Left cardiac atrium (tissue), 4 donors: ENCODE data around the gene GPR107. TPM values are rescaled to one million over a fixed set of nuclear protein-coding genes. Genes with fewer than 3 reads are reported as not detected.

Experiments
- ATAC-seq, 2 donors: fragments of 200-7000 bp; cut with Tn5 transposase; one replicate each; pipeline ENCODE4 v1.9.1; 2020; ENCODE audit warnings: mild to moderate bottlenecking in 2 of 2, moderate library complexity in 2 of 2
- DNase-seq: peaks from one replicate; pipeline ENCODE4 v3.0.0-alpha.2; 2020
- intact Hi-C, 2 donors: fragments of 100-400 bp; cut with DNase I; formaldehyde crosslinking; loops; one replicate each; pipeline versions ENCODE4 v1.14.1 to v1.15.1; 2022 to 2023
- total RNA-seq, 2 donors: library from RNA; stranded (reverse); fragmentation: NEBNext Ultra II Directional; extraction: Animal tissue kit (Norgen Biotek cat#: 25700); gene quantifications; one replicate each; pipeline ENCODE4 v1.2.1, GENCODE V29; 2021
- donor health status: DM: no; HTN: yes; CAD: no.
- donor health status: DM: no; HTN: yes; CAD: no; lungs with severe emphysema.
- donor health status: DM: yes; HTN: yes; CAD: no.
- donor health status: Dilated cardiomyopathy.

GPR107 gene
- total RNA-seq, 2 donors from 2014 or later = 23.6 to 27.6 TPM

DNA sequence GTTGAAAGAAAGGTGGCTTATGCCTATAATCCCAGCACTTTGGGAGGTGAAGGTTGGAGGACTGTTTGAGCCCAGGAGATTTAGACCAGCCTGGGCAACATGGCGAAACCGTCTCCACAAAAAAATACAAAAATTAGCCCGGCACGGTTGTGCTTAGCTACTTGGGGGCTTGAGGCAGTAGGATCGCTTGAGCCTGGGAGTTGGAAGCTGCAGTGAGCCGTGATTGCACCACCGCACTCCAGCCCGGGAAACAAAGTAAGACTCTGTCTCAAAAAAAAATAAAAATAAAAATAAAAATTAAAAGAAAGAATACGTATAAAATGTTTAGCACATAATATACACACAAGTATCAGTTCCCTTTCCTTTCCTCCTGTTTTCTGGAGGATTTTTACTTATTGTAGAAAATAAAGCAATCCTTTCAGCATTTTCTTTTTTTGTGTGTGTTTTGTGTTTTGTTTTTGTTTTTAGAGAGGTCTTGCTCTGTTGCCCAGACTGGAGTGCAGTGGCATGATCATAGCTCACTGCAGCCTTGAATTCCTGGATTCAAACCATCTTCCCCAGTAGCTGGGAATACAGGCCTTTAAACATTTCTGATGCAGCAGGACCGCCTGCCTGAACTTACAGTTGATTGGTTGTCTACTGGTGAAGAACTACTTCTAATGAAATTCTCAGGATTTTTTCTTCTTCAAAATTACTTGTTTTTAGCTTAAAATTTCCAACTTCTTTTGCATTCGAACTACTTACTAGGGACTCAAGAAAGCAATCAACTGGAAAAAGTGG, 4.1 kb upstream of the GPR107 start:
- intact Hi-C loops = loop anchor here in 1 of 2 donors (10.0 kb wide), 1 partner anchor 165 kb away; no protein-coding TSS in a partner anchor
- DNase-seq = no peak
- no peak for ATAC-seq

DNA sequence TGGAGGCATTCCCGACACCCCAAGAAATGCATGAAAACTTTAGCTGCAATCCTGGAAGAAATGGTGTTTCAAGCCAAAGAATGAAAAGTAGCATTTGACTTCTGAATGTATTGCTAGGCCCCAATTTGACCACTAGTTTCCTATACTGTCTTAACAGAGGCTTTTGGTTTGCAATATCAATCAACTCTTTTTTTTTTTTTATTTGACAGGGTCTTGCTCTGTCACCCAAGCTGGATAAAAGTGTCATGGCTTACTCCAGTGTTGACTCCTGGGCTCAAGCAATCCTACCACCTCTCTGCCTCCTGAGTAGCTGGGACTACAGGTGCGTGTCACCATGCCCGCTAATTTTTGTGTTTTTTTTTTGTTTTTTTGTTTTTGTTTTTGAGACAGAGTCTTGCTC, 3.2 kb upstream of the GPR107 start:
- intact Hi-C loops = loop anchor here in 1 of 2 donors (10.0 kb wide), 1 partner anchor 166 kb away; no protein-coding TSS in a partner anchor
- DNase-seq (no peak), ATAC-seq (no peak)

DNA sequence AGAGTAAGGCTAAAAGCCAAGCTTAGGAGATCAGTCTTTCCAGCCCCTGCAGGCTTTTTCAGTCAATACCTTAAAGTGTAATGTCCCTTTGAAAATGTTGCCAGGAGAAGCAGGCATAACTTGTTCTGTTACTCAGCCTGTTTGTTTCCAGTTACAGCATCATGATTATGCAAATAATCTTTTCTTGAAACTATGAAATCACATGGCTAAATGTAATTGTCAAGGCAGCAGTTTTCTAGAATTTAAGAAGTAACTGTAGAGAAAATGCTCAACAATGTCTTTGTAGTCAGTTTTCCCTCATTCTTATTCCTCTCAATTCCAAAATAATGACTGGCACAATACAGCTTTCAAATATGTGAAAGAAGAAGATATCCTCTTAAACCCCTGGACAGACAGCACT, 1.9 kb upstream of the GPR107 start:
- DNase-seq (no peak), ATAC-seq (no peak)
- intact Hi-C loops = loop anchor here in 1 of 2 donors (10.0 kb wide), 1 partner anchor 167 kb away; no protein-coding TSS in a partner anchor

DNA sequence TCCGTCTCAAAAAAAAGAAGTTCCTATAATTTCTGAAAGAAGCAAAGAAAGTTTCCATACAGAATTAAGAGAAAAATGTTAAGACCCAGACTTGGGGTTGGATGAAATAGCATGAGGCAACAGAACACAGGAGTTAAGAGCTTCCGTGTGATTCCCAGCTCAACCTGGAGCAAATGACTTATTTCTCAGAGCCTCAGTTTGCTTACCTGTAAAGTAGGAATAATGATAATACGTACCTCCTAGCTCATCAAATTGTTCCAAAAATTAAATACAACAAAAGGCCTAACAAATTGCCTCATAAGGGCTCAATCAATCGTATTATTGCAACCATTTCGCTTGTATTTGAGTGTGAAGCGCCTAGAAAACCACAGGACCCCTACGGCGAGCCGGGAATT, 600 bp upstream of the GPR107 start:
- no peak for DNase-seq
- intact Hi-C loops = loop anchor here in 1 of 2 donors (10.0 kb wide), 1 partner anchor 168 kb away; no protein-coding TSS in a partner anchor
- no peak for ATAC-seq

GRCh38 chr9:130054325-130054786, 650 bp downstream of the GPR107 start:
- intact Hi-C loops = loop anchor here in 1 of 2 donors (10.0 kb wide), 1 partner anchor 170 kb away; no protein-coding TSS in a partner anchor
- no peak for DNase-seq
- peak in 1 of 2 donors; percentile 8 for ATAC-seq

DNA sequence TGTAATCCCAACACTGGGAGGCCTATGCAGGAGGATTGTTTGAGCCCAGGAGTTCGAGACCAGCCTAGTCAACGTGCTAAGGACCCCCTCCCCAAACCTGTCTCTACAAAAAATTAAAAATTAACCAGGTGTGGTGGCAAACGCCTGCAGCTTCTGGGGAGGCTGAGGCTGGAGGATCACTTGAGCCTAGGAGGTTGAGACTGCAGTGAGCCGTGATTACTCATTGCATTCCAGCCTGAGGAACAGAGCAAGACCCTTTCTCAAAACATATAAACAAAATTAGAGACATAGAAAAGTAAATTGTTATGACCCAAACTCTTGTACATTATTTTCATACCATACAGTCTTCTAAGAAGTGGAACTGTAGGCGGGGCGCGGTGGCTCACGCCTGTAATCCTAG, 1.1 kb downstream of the GPR107 start:
- no peak for ATAC-seq
- intact Hi-C loops = loop anchor here in 1 of 2 donors (10.0 kb wide), 1 partner anchor 170 kb away; no protein-coding TSS in a partner anchor
- no peak for DNase-seq

- DNase-seq (no peak), ATAC-seq (no peak)
- intact Hi-C loops = loop anchor here in 1 of 2 donors (10.0 kb wide), 1 partner anchor 173 kb away; no protein-coding TSS in a partner anchor
Observed at GRCh38 chr9:130058154-130058553, 4.4 kb downstream of the GPR107 start.

DNA sequence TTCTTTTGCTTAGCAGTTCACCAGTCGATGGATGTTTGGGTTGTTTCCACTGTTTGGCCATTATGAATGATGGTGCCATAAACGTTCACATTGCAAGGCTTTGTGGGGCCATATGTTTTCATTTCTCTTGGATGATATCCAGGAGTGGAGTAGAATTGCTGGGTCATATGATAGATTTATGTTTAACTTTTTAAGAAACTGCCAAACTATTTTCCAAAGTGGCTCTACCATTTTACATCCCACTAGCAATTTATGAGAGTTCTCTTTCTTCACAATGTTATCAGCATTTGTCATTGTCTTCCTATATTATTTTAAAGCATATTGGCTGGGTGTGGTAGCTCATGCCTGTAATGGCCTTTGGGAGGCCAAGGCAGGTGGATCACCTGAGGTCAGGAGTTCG, 5.2 kb downstream of the GPR107 start:
- DNase-seq (no peak), ATAC-seq (no peak)
- intact Hi-C loops = loop anchor here in 1 of 2 donors (10.0 kb wide), 1 partner anchor 174 kb away; no protein-coding TSS in a partner anchor

GRCh38 chr9:130060296-130060695, 6.6 kb downstream of the GPR107 start:
- intact Hi-C loops = no loop called here
- no peak for DNase-seq
- ATAC-seq = no peak

DNA sequence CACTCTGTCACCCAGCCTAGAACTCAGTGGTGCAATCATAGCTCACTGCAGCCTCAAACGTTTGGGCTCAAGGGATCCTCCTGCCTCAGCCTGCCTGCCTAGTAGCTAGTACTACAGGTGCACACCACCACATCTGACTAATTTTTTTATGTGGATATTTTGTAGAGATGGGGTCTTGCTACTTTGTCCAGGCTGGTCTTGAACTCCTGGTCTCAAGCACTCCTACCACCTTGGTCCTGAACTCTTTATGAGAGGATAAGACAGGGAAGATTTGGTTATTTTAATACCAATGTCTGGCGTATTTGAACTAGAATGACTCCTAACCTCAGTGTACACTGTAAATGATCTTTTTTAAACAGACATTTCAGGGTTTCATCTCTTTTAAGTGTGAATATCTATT, 9.0 kb downstream of the GPR107 start:
- intact Hi-C loops = no loop called here
- DNase-seq (no peak), ATAC-seq (no peak)

DNA sequence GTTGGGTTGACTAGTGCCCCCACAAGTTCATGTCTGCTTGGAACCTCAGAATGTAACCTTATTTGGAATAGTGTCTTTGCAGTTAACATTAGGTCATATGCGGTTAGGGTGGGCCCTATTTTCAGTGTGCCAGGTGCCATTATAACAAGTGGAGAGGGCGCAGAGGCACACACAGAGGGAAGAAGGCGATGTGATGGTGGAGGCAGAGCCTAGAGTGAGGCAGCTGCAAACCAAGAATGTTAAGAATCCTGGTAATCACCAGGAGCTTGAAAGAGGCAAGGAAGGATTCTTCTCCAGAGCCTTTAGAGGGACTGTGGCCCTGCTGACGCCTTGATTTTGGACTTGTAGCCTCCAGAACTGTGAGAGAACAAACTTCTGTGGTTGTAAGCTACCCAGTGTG, 10.9 kb downstream of the GPR107 start:
- intact Hi-C loops = no loop called here
- DNase-seq = no peak
- no peak for ATAC-seq

GRCh38 chr9:130069048-130069447, 15.3 kb downstream of the GPR107 start:
- ATAC-seq (no peak), DNase-seq (no peak)
- intact Hi-C loops = no loop called here

GRCh38 chr9:130072515-130073235, 19.0 kb downstream of the GPR107 start:
- ATAC-seq = no peak
- no peak for DNase-seq
- intact Hi-C loops = no loop called here

GRCh38 chr9:130073373-130073772, 19.7 kb downstream of the GPR107 start:
- intact Hi-C loops = no loop called here
- ATAC-seq (peak; percentile 25 to 41), DNase-seq (no peak)

GRCh38 chr9:130078547-130078946, 24.8 kb downstream of the GPR107 start:
- ATAC-seq = no peak
- intact Hi-C loops = no loop called here
- no peak for DNase-seq

DNA sequence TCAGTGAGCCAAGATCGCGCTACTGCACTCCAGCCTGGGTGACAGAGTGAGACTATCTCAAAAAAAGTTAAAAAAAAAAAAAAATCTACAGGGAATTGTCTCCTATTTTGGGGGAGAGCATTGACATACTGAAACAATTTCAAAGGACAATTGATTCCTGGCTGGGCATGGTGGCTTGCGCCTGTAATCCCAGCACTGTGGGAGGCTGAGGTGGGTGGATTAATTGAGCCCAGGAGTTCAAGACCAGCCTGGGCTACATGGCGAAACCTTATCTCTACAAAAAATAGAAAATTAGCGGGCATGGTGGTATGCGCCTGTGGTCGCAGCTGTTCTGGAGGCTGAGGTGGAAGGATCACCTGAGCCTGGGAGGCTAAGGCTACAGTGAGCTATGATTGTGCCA, 30.6 kb downstream of the GPR107 start:
- intact Hi-C loops = no loop called here
- DNase-seq (no peak), ATAC-seq (no peak)

GRCh38 chr9:130088051-130088450, 34.3 kb downstream of the GPR107 start:
- ATAC-seq (no peak), DNase-seq (no peak)
- intact Hi-C loops = no loop called here

DNA sequence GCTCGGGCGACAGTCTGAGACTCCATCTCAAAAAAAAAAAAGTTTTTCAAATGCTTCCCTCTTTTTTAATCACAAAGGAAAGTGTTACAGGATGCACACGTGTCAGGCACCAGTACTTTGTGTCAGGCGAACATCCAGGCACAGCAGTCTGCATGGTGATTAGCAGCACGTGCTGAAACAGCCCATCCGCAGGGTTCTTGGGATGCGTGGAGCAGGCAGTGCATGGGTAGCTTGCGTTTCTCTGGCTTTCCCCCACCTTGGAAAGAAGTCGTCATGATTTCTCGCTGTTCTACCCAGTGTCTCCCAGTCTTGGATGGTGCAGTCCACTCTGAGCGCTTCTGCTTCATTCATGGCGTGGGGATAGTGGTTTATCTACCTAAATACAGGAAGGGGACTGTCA, 35.4 kb downstream of the GPR107 start:
- intact Hi-C loops = no loop called here
- DNase-seq = no peak
- no peak for ATAC-seq

GRCh38 chr9:130090915-130091314, 37.2 kb downstream of the GPR107 start:
- DNase-seq (no peak), ATAC-seq (no peak)
- intact Hi-C loops = loop anchor here in 1 of 2 donors (10.0 kb wide), 1 partner anchor 206 kb away; no protein-coding TSS in a partner anchor

GRCh38 chr9:130092910-130093309, 39.2 kb downstream of the GPR107 start:
- intact Hi-C loops = loop anchor here in 1 of 2 donors (10.0 kb wide), 1 partner anchor 208 kb away; no protein-coding TSS in a partner anchor
- DNase-seq = no peak
- no peak for ATAC-seq
